ENCODE measurements around the gene CD58. TPM values are rescaled to one million over a fixed set of nuclear protein-coding genes. Genes with fewer than 3 reads are reported as not detected.

The CD58 gene
- total and polyA plus RNA-seq, 11 donors, result 19.6 to 45.8 (median 30.8) TPM

- WGBS, 4 donors, result 90 to 94% (median 92%) methylated on average over 4 of the region's 4 CpGs
- intact Hi-C loops (cut with DNase I), result no loop called here
These were observed 24.4 kb downstream of the CD58 start for GRCh38 chr1:116546354-116546977.

GRCh38 chr1:116545359-116545705 lies 25.5 kb downstream of the CD58 start:
- no peak for ATAC-seq
- H3K9me3 ChIP-seq, result no peaks in the 10 kb centered on the region

More at GRCh38 chr1:116546354-116546977, 24.4 kb downstream of the CD58 start:
- Histone ChIP-seq H3K36me3 (peaks cover 0 to 32% (median 24%) of the 10 kb centered on the region in 9 donors), H3K4me1 (peaks cover 0 to 25% (median 0%) of the 10 kb centered on the region in 12 donors), H3K27ac (no peak overlapping the region), H3K9me3 (no peaks in the 10 kb centered on the region), H3K27me3 (no peaks in the 10 kb centered on the region), H3K4me3 (no peak overlapping the region)
- ATAC-seq (no peak), DNase-seq (no peak)
- TF ChIP-seq CTCF (IDR thresholded peaks at IDR 0.05) (no peak), POLR2A (IDR thresholded peaks at IDR 0.05) (no peak)

GRCh38 chr1:116544588-116545358 lies 26.1 kb downstream of the CD58 start:
- no peak overlapping the region for H3K4me3 ChIP-seq
- peak in 1 of 4 donors; percentile 20 for ATAC-seq
- peaks cover 0 to 43% (median 32%) of the 10 kb centered on the region in 9 donors for H3K36me3 ChIP-seq
- no peaks in the 10 kb centered on the region for H3K9me3 ChIP-seq
- TF ChIP-seq CTCF (IDR thresholded peaks at IDR 0.05) (no peak), POLR2A (IDR thresholded peaks at IDR 0.05) (no peak)
- peaks cover 0 to 33% (median 0%) of the 10 kb centered on the region in 12 donors for H3K4me1 ChIP-seq
- no peak for DNase-seq
- peak overlapping the region in 1 of 12 donors; percentile 10 for H3K27ac ChIP-seq
- H3K27me3 ChIP-seq, result no peaks in the 10 kb centered on the region
- intact Hi-C loops (cut with DNase I), result no loop called here
- 92 to 96% (median 92%) methylated on average over 7 to 8 of the region's 8 CpGs for WGBS, 4 donors

More at GRCh38 chr1:116545359-116545705, 25.5 kb downstream of the CD58 start:
- Histone ChIP-seq H3K27me3 (no peaks in the 10 kb centered on the region), H3K27ac (no peak overlapping the region), H3K36me3 (peaks cover 0 to 41% (median 32%) of the 10 kb centered on the region in 9 donors), H3K4me3 (no peak overlapping the region), H3K4me1 (peaks cover 0 to 27% (median 0%) of the 10 kb centered on the region in 12 donors)
- 89 to 97% (median 91%) methylated on average over 2 of the region's 2 CpGs for WGBS, 4 donors
- TF ChIP-seq POLR2A (IDR thresholded peaks at IDR 0.05), result no peak
- no peak for TF ChIP-seq CTCF (IDR thresholded peaks at IDR 0.05)
- no peak for DNase-seq
- intact Hi-C loops (cut with DNase I), result no loop called here

GRCh38 chr1:116540088-116540487 lies 30.7 kb downstream of the CD58 start:
- intact Hi-C loops (cut with DNase I), result no loop called here
- peak overlapping the region in 1 of 12 donors; percentile 60 for H3K27ac ChIP-seq
- no peaks in the 10 kb centered on the region for H3K9me3 ChIP-seq
- H3K4me3 ChIP-seq, result no peak overlapping the region
- TF ChIP-seq POLR2A (IDR thresholded peaks at IDR 0.05) (no peak), CTCF (IDR thresholded peaks at IDR 0.05) (no peak)
- H3K27me3 ChIP-seq, result no peaks in the 10 kb centered on the region
- ATAC-seq, result no peak
- H3K4me1 ChIP-seq, result peaks cover 0 to 53% (median 2%) of the 10 kb centered on the region in 12 donors
- DNase-seq, result no peak
- peaks cover 0 to 84% (median 66%) of the 10 kb centered on the region in 9 donors for H3K36me3 ChIP-seq
